ENCODE measurements around the gene ROBO2.

Gene ROBO2

DNA sequence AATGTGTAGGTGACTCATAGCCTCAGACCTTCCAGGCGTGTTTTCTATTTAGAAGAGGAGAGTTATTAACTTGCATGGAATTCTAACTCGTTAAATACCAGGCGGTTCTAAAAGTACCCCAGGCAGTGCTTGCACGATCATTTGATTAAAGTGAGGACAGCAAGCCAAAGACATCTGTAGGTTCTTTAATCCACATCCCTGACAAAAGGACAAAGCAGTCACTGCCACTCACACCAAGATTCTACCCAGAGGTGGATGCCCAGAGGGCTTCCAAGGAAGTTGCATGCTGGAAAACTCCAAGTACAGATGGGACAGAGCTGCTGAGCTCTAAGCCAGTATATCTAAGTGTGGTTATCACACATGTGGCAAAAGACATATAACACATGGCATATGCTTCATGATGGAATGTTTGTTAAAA is 372.1 kb downstream of the ROBO2 start:
- H3K4me1 ChIP-seq (ENCODE audit: control insufficient read depth, insufficient read depth, low read length), result no peaks in the 10 kb centered on the region
- TF ChIP-seq KLF16 (tag by site-specific recombination; IDR thresholded peaks at IDR 0.05) (no peak), KLF7 (tag by site-specific recombination; IDR thresholded peaks at IDR 0.05; ENCODE audit: borderline replicate concordance) (no peak), ZNF114 (tag by site-specific recombination; IDR thresholded peaks at IDR 0.05) (no peak), ZNF37A (tag by site-specific recombination; IDR thresholded peaks at IDR 0.05) (no peak), ZNF133 (tag by site-specific recombination; IDR thresholded peaks at IDR 0.05) (no peak), ZBTB20 (tag by site-specific recombination; IDR thresholded peaks at IDR 0.05) (no peak), ZNF366 (tag by site-specific recombination; conservative IDR thresholded peaks at IDR 0.05) (no peak), ZNF629 (tag by site-specific recombination; IDR thresholded peaks at IDR 0.05) (no peak), ZFP3 (tag by site-specific recombination; IDR thresholded peaks at IDR 0.05; ENCODE audit: low read depth) (no peak), ZSCAN23 (tag by site-specific recombination; IDR thresholded peaks at IDR 0.05) (no peak), ZNF19 (tag by site-specific recombination; IDR thresholded peaks at IDR 0.05; ENCODE audit: low read depth) (no peak), ZNF184 (tag by site-specific recombination; IDR thresholded peaks at IDR 0.05) (no peak), ZNF175 (tag by site-specific recombination; IDR thresholded peaks at IDR 0.05) (no peak), ZNF76 (tag by site-specific recombination; IDR thresholded peaks at IDR 0.05; ENCODE audit: borderline replicate concordance, low read depth) (no peak), ZNF510 (tag by site-specific recombination; IDR thresholded peaks at IDR 0.05; ENCODE audit: insufficient replicate concordance) (no peak), ZNF391 (tag by site-specific recombination; IDR thresholded peaks at IDR 0.05; ENCODE audit: borderline replicate concordance, low read depth) (no peak), ZNF501 (tag by site-specific recombination; IDR thresholded peaks at IDR 0.05) (no peak)
- TF ChIP-seq, protein P1, sequence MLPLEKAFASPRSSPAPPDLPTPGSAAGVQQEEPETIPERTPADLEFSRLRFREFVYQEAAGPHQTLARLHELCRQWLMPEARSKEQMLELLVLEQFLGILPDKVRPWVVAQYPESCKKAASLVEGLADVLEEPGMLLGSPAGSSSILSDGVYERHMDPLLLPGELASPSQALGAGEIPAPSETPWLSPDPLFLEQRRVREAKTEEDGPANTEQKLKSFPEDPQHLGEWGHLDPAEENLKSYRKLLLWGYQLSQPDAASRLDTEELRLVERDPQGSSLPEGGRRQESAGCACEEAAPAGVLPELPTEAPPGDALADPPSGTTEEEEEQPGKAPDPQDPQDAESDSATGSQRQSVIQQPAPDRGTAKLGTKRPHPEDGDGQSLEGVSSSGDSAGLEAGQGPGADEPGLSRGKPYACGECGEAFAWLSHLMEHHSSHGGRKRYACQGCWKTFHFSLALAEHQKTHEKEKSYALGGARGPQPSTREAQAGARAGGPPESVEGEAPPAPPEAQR (tag by site-specific recombination; IDR thresholded peaks at IDR 0.05), result no peak
- TF ChIP-seq, protein P2, sequence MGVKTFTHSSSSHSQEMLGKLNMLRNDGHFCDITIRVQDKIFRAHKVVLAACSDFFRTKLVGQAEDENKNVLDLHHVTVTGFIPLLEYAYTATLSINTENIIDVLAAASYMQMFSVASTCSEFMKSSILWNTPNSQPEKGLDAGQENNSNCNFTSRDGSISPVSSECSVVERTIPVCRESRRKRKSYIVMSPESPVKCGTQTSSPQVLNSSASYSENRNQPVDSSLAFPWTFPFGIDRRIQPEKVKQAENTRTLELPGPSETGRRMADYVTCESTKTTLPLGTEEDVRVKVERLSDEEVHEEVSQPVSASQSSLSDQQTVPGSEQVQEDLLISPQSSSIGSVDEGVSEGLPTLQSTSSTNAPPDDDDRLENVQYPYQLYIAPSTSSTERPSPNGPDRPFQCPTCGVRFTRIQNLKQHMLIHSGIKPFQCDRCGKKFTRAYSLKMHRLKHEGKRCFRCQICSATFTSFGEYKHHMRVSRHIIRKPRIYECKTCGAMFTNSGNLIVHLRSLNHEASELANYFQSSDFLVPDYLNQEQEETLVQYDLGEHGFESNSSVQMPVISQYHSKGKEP (tag by site-specific recombination; IDR thresholded peaks at IDR 0.05), result no peak
- TF ChIP-seq, protein P3, sequence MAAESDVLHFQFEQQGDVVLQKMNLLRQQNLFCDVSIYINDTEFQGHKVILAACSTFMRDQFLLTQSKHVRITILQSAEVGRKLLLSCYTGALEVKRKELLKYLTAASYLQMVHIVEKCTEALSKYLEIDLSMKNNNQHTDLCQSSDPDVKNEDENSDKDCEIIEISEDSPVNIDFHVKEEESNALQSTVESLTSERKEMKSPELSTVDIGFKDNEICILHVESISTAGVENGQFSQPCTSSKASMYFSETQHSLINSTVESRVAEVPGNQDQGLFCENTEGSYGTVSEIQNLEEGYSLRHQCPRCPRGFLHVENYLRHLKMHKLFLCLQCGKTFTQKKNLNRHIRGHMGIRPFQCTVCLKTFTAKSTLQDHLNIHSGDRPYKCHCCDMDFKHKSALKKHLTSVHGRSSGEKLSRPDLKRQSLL (tag by site-specific recombination; IDR thresholded peaks at IDR 0.05), result no peak
- no peaks in the 10 kb centered on the region for H3K36me3 ChIP-seq (ENCODE audit: control insufficient read depth in 2 of 2, insufficient read depth in 1 of 2, low read length in 2 of 2)
- ChIA-PET CTCF (no interaction called here), POLR2A (no interaction called here)
- no peaks in the 10 kb centered on the region for H3K9me3 ChIP-seq (ENCODE audit: control insufficient read depth, insufficient read depth, low read depth, low read length)
- H3K27ac ChIP-seq (ENCODE audit: extremely low read depth, low read depth, low read length), result no peak overlapping the region
- no peak overlapping the region for H3K4me3 ChIP-seq (ENCODE audit: low read depth, low read length)

DNA sequence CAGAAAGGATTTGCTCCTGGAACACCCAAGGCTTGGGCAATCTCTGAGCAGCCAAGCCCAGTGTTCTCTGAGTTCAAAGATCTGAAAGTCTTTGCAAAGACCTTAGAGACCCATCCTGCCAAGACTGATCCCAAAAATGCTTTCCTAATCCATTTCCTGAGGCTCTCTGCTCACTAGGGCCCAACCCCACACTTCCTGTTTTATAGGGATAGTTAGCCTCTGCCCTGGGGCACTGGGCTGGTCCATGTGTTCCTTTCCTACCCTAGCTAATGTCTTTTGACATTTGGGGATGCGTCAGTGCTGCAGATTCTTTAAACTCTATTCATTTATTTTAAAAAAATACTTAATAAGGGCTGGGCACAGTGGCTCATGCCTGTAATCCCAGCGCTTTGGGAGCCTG is 372.7 kb downstream of the ROBO2 start:
- TF ChIP-seq, protein P4, sequence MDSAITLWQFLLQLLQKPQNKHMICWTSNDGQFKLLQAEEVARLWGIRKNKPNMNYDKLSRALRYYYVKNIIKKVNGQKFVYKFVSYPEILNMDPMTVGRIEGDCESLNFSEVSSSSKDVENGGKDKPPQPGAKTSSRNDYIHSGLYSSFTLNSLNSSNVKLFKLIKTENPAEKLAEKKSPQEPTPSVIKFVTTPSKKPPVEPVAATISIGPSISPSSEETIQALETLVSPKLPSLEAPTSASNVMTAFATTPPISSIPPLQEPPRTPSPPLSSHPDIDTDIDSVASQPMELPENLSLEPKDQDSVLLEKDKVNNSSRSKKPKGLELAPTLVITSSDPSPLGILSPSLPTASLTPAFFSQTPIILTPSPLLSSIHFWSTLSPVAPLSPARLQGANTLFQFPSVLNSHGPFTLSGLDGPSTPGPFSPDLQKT (IDR thresholded peaks at IDR 0.05; ENCODE audit: borderline replicate concordance, low read depth, low read length), result no peak
- TF ChIP-seq, protein P5, sequence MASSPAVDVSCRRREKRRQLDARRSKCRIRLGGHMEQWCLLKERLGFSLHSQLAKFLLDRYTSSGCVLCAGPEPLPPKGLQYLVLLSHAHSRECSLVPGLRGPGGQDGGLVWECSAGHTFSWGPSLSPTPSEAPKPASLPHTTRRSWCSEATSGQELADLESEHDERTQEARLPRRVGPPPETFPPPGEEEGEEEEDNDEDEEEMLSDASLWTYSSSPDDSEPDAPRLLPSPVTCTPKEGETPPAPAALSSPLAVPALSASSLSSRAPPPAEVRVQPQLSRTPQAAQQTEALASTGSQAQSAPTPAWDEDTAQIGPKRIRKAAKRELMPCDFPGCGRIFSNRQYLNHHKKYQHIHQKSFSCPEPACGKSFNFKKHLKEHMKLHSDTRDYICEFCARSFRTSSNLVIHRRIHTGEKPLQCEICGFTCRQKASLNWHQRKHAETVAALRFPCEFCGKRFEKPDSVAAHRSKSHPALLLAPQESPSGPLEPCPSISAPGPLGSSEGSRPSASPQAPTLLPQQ (tag by site-specific recombination; IDR thresholded peaks at IDR 0.05), result no peak
- no peak for TF ChIP-seq ZFP41 (tag by site-specific recombination; IDR thresholded peaks at IDR 0.05; ENCODE audit: borderline replicate concordance)
- TF ChIP-seq, protein P6, sequence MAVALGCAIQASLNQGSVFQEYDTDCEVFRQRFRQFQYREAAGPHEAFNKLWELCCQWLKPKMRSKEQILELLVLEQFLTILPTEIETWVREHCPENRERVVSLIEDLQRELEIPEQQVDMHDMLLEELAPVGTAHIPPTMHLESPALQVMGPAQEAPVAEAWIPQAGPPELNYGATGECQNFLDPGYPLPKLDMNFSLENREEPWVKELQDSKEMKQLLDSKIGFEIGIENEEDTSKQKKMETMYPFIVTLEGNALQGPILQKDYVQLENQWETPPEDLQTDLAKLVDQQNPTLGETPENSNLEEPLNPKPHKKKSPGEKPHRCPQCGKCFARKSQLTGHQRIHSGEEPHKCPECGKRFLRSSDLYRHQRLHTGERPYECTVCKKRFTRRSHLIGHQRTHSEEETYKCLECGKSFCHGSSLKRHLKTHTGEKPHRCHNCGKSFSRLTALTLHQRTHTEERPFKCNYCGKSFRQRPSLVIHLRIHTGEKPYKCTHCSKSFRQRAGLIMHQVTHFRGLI (tag by site-specific recombination; IDR thresholded peaks at IDR 0.05), result no peak
- TF ChIP-seq ZNF768 (tag by site-specific recombination; IDR thresholded peaks at IDR 0.05), result no peak
- no peak for TF ChIP-seq ZFP3 (tag by site-specific recombination; IDR thresholded peaks at IDR 0.05; ENCODE audit: low read depth)
- no peak for TF ChIP-seq ZNF747 (tag by site-specific recombination; IDR thresholded peaks at IDR 0.05)
- TF ChIP-seq ZNF239 (tag by site-specific recombination; IDR thresholded peaks at IDR 0.05), result no peak
- TF ChIP-seq TRIM28 (IDR thresholded peaks at IDR 0.05; ENCODE audit: borderline replicate concordance, low read length), result no peak
- Histone ChIP-seq H3K9me3 (ENCODE audit: control insufficient read depth, insufficient read depth, low read depth, low read length) (no peaks in the 10 kb centered on the region), H3K36me3 (ENCODE audit: control insufficient read depth in 2 of 2, insufficient read depth in 1 of 2, low read length in 2 of 2) (no peaks in the 10 kb centered on the region), H3K4me1 (ENCODE audit: control insufficient read depth, insufficient read depth, low read length) (no peaks in the 10 kb centered on the region), H3K27ac (ENCODE audit: extremely low read depth, low read depth, low read length) (no peak overlapping the region), H3K4me3 (ENCODE audit: low read depth, low read length) (no peak overlapping the region)
- ChIA-PET CTCF (no interaction called here), POLR2A (no interaction called here)

Measured in HEK293 (cell line).